ENCODE results near the gene KCNAB1. TPM values are rescaled to one million over a fixed set of nuclear protein-coding genes. Genes with fewer than 3 reads are reported as not detected.

The KCNAB1 gene
- total and polyA plus RNA-seq, 2 of the 8 experiments (the other 6 are each of a cell fraction or from before 2014, with no cell fraction given): 0.51 to 2.3 TPM

- no peak overlapping the region for H3K4me2 ChIP-seq (ENCODE audit: insufficient read depth in 1 of 2, low read depth in 2 of 2, low read length in 2 of 2)
- H3K23me2 ChIP-seq (ENCODE audit: low read depth, low read length): no peaks in the 10 kb centered on the region
- CTCF ChIA-PET (ENCODE audit: partially characterized antibody): interaction anchor here (1.1 to 1.4 kb wide), 3 partner anchors 40 to 366 kb away, joined by 3 to 5 read pairs (median 4); no protein-coding TSS in a partner anchor
- no peaks in the 10 kb centered on the region for H3K27me3 ChIP-seq (replicated peaks in 1 of 4; ENCODE audit: control insufficient read depth in 3 of 4, extremely low read depth in 1 of 4, insufficient read depth in 3 of 4, low read length in 3 of 4)
- WGBS, 2 experiments (ENCODE audit: extremely low coverage in 1 of 2, insufficient coverage in 1 of 2, insufficient read length in 1 of 2, insufficient replicate concordance in 2 of 2, low coverage in 1 of 2, low lambda C conversion rate in 2 of 2, missing lambda C conversion rate in 1 of 2): 89% methylated on average over 3 of the region's 3 CpGs; no CpG with 5 or more reads in 1 of the 2 experiments
- H3K79me1 ChIP-seq (ENCODE audit: low read depth, low read length): no peaks in the 10 kb centered on the region
- no peak overlapping the region for H3K14ac ChIP-seq (ENCODE audit: insufficient read length)
- H2BK120ac ChIP-seq (replicated peaks; ENCODE audit: low read depth, low read length): no peak overlapping the region
- H3K36me3 ChIP-seq (ENCODE audit: control insufficient read depth in 2 of 4, insufficient read depth in 4 of 4, low read length in 3 of 4): no peaks in the 10 kb centered on the region
- H3K4ac ChIP-seq (replicated peaks; ENCODE audit: insufficient read length, low read depth, low read length): no peak overlapping the region
- no peak overlapping the region for H3K18ac ChIP-seq (ENCODE audit: extremely low read depth, low read length)
- no peak overlapping the region for H3K4me3 ChIP-seq (ENCODE audit: extremely low read depth in 1 of 4, insufficient read depth in 2 of 4, low read depth in 3 of 4, low read length in 4 of 4)
- no peak overlapping the region for H4K91ac ChIP-seq (replicated peaks; ENCODE audit: insufficient read length, low read length)
- no peaks in the 10 kb centered on the region for H3K9me3 ChIP-seq (ENCODE audit: insufficient read depth in 2 of 2, low read depth in 1 of 2, low read length in 1 of 2)
- H3K27ac ChIP-seq (ENCODE audit: low read depth, low read length): no peak overlapping the region
- no peak overlapping the region for H2BK12ac ChIP-seq (ENCODE audit: low read depth, low read length)
- no peak overlapping the region for H3K23ac ChIP-seq (ENCODE audit: insufficient read length)
- DNase-seq (ENCODE audit: low read depth in 1 of 2, low spot score in 2 of 2): no peak
- H3K79me2 ChIP-seq (ENCODE audit: control insufficient read depth in 1 of 2, insufficient read depth in 2 of 2, low read length in 2 of 2): no peaks in the 10 kb centered on the region
- no peak for FAIRE-seq
- H4K20me1 ChIP-seq (replicated peaks in 1 of 2; ENCODE audit: control insufficient read depth in 1 of 2, insufficient read depth in 2 of 2, low read length in 2 of 2): no peaks in the 10 kb centered on the region
- H3K4me1 ChIP-seq (replicated peaks in 1 of 4; ENCODE audit: control insufficient read depth in 3 of 4, insufficient read depth in 4 of 4, low read length in 3 of 4): peaks cover 0 to 2% (median 0%) of the 10 kb centered on the region in 4 experiments; a peak in 1 of 7 replicates
- H2AK5ac ChIP-seq (ENCODE audit: low read depth, low read length): no peak overlapping the region
- H2BK20ac ChIP-seq (ENCODE audit: low read length): no peak overlapping the region
- H2BK5ac ChIP-seq (ENCODE audit: low read depth, low read length): no peak overlapping the region
- POLR2A ChIA-PET (ENCODE audit: partially characterized antibody): no interaction called here
- no peak overlapping the region for H4K8ac ChIP-seq (ENCODE audit: extremely low read depth, insufficient read depth, low read length)
- H2BK15ac ChIP-seq (ENCODE audit: low read length): no peak overlapping the region
- H3K56ac ChIP-seq (replicated peaks; ENCODE audit: insufficient read length, low read depth, low read length): no peak overlapping the region
- no peak overlapping the region for H4K5ac ChIP-seq (ENCODE audit: insufficient read length, low read depth, low read length)
- H2AFZ ChIP-seq (ENCODE audit: low read length): no peak overlapping the region
- no peak overlapping the region for H3K9ac ChIP-seq (replicated peaks in 1 of 4; ENCODE audit: extremely low read depth in 1 of 4, low read depth in 3 of 4, low read length in 3 of 4)
- TF ChIP-seq CBX5 (IDR thresholded peaks at IDR 0.05; ENCODE audit: low read depth, low read length) (no peak), SP2 (IDR thresholded peaks at IDR 0.05; ENCODE audit: low read length) (no peak), NANOG (IDR thresholded peaks at IDR 0.05; ENCODE audit: insufficient read depth, low read depth, low read length, poor library complexity, severe bottlenecking) (no peak), JUN (IDR thresholded peaks at IDR 0.05; ENCODE audit: low read depth, low read length) (no peak), POU5F1 (IDR thresholded peaks at IDR 0.05; ENCODE audit: low read depth, low read length) (no peak), GABPA (IDR thresholded peaks at IDR 0.05; ENCODE audit: borderline replicate concordance, insufficient read depth, low read length) (no peak), SAP30 (IDR thresholded peaks at IDR 0.05; ENCODE audit: insufficient read depth, insufficient replicate concordance, low read length) (no peak), CEBPB (IDR thresholded peaks at IDR 0.05; ENCODE audit: low read depth, low read length) (no peak), HDAC6 (IDR thresholded peaks at IDR 0.05; ENCODE audit: low read depth, low read length) (no peak), CTCF (IDR thresholded peaks at IDR 0.05; ENCODE audit: control extremely low read depth in 1 of 3, insufficient read depth in 1 of 3, low read depth in 1 of 3, low read length in 3 of 3) (no peak), SP1 (IDR thresholded peaks at IDR 0.05; ENCODE audit: low read depth, low read length) (no peak), YY1 (IDR thresholded peaks at IDR 0.05; ENCODE audit: low read depth, low read length) (no peak), CHD1 (IDR thresholded peaks at IDR 0.05; ENCODE audit: low read depth, low read length) (no peak)
Observed at GRCh38 chr3:156409694-156410093, 289.3 kb downstream of the KCNAB1 start.

Data from H1 (cell line).